Esophagus muscularis mucosa (tissue), 3 donors: ENCODE data around the gene MBOAT1.

ENCODE experiments used
- CTCF ChIP-seq, 3 experiments: fragments of 200-600 bp in 2 of 3; fragments of 450-650 bp in 1 of 3; sonication (generic) in 2 of 3; IDR thresholded peaks; one replicate each; pipeline ENCODE4 v1.5.1; 2017 to 2019; ENCODE audit warnings: antibody characterized with exemption in 3 of 3, mild to moderate bottlenecking in 2 of 3, moderate library complexity in 1 of 3
- POLR2A ChIP-seq: fragments of 450-650 bp; IDR thresholded peaks from one replicate; pipeline ENCODE4 v1.6.1; 2017; ENCODE audit warnings: antibody characterized with exemption, moderate library complexity, mild to moderate bottlenecking, low read depth

- TF ChIP-seq POLR2A = no peak
- no peak for TF ChIP-seq CTCF (IDR thresholded peaks at IDR 0.05)
These were observed 15.1 kb upstream of the MBOAT1 start for GRCh38 chr6:20227350-20227749.
